Measurements from ENCODE around the gene SYP.

SYP gene

GRCh38 chrX:49155243-49155899 is 44.6 kb downstream of the SYP start (continued):
- TF ChIP-seq SP7 (tag by site-specific recombination; IDR thresholded peaks at IDR 0.05) (no peak; the same call in 1 of the 2 replicates), KLF17 (tag by site-specific recombination; IDR thresholded peaks at IDR 0.05) (no peak), PRDM10 (tag by site-specific recombination; IDR thresholded peaks at IDR 0.05) (peak; percentile 98), ZNF692 (tag by site-specific recombination; IDR thresholded peaks at IDR 0.05) (peak; percentile 41), ZNF600 (tag by site-specific recombination; IDR thresholded peaks at IDR 0.05) (peak; percentile 73; the same call in 1 of the 2 replicates), ZNF324 (tag by site-specific recombination; IDR thresholded peaks at IDR 0.05) (no peak), ZFP69B (tag by site-specific recombination; IDR thresholded peaks at IDR 0.05) (peak; percentile 60; the same call in 1 of the 2 replicates), ZNF341 (tag by site-specific recombination; IDR thresholded peaks at IDR 0.05; ENCODE audit: low read depth) (no peak), PRDM1 (tag by site-specific recombination; IDR thresholded peaks at IDR 0.05) (peak; percentile 55; the same call in 1 of the 2 replicates), ZNF791 (tag by site-specific recombination; IDR thresholded peaks at IDR 0.05) (no peak), ZNF350 (tag by site-specific recombination; IDR thresholded peaks at IDR 0.05) (peak; percentile 70; the same call in 1 of the 2 replicates), ZBTB48 (tag by site-specific recombination; IDR thresholded peaks at IDR 0.05) (no peak), ZNF121 (tag by site-specific recombination; IDR thresholded peaks at IDR 0.05) (no peak), ZEB2 (tag by site-specific recombination; IDR thresholded peaks at IDR 0.05) (peak; percentile 71), SCRT1 (tag by site-specific recombination; IDR thresholded peaks at IDR 0.05; ENCODE audit: borderline replicate concordance) (no peak), ZNF623 (tag by site-specific recombination; IDR thresholded peaks at IDR 0.05) (peak; percentile 18; the same call in 1 of the 2 replicates), SP2 (tag by site-specific recombination; IDR thresholded peaks at IDR 0.05) (peak; percentile 17), ZNF785 (tag by site-specific recombination; IDR thresholded peaks at IDR 0.05) (no peak), ZBTB20 (tag by site-specific recombination; IDR thresholded peaks at IDR 0.05) (peak; percentile 43; the same call in 1 of the 2 replicates), ZNF366 (tag by site-specific recombination; conservative IDR thresholded peaks at IDR 0.05) (peak; percentile 83), ZNF654 (tag by site-specific recombination; IDR thresholded peaks at IDR 0.05; ENCODE audit: low read depth) (no peak), ZNF704 (tag by site-specific recombination; IDR thresholded peaks at IDR 0.05) (no peak), KLF9 (tag by site-specific recombination; IDR thresholded peaks at IDR 0.05; ENCODE audit: low read depth) (peak; percentile 14; the same call in 1 of the 2 replicates), ZNF596 (tag by site-specific recombination; IDR thresholded peaks at IDR 0.05) (no peak)
- TF ChIP-seq, protein P1, sequence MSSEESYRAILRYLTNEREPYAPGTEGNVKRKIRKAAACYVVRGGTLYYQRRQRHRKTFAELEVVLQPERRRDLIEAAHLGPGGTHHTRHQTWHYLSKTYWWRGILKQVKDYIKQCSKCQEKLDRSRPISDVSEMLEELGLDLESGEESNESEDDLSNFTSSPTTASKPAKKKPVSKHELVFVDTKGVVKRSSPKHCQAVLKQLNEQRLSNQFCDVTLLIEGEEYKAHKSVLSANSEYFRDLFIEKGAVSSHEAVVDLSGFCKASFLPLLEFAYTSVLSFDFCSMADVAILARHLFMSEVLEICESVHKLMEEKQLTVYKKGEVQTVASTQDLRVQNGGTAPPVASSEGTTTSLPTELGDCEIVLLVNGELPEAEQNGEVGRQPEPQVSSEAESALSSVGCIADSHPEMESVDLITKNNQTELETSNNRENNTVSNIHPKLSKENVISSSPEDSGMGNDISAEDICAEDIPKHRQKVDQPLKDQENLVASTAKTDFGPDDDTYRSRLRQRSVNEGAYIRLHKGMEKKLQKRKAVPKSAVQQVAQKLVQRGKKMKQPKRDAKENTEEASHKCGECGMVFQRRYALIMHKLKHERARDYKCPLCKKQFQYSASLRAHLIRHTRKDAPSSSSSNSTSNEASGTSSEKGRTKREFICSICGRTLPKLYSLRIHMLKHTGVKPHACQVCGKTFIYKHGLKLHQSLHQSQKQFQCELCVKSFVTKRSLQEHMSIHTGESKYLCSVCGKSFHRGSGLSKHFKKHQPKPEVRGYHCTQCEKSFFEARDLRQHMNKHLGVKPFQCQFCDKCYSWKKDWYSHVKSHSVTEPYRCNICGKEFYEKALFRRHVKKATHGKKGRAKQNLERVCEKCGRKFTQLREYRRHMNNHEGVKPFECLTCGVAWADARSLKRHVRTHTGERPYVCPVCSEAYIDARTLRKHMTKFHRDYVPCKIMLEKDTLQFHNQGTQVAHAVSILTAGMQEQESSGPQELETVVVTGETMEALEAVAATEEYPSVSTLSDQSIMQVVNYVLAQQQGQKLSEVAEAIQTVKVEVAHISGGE (tag by site-specific recombination; conservative IDR thresholded peaks at IDR 0.05; ENCODE audit: low read depth): 0 out of 2 replicates have a peak, but pooled peaks have one; percentile 16
